H1 (cell line): Measurements from ENCODE around the gene STK39. TPM values are rescaled to one million over a fixed set of nuclear protein-coding genes. Genes with fewer than 3 reads are reported as not detected.

Experiments
- CTCF ChIA-PET: fragments of 300-600 bp; sonication (Branson Sonifier 250); formaldehyde crosslinking; loops from one replicate; lab custom pipeline; 2021; ENCODE audit not compliant: partially characterized antibody; lab: Charles Lee
- POLR2A ChIA-PET: fragments of 300-600 bp; sonication (Branson Sonifier 250); formaldehyde crosslinking; loops from one replicate; lab custom pipeline; 2021; ENCODE audit warnings: inconsistent platforms; ENCODE audit not compliant: partially characterized antibody; lab: Charles Lee
- DNase-seq, 2 experiments: peaks; one replicate each; pipeline versions ENCODE4 v3.0.0 to v3.0.0-alpha.2; 2010 to 2022; ENCODE audit warnings: low spot score in 2 of 2, low read depth in 1 of 2, mixed read lengths in 1 of 2
- FAIRE-seq: peaks from 2 replicates; lab custom pipeline; 2011; peaks lifted over from hg19 to GRCh38; lab: Jason Lieb, UNC
- H2AFZ ChIP-seq: 2 replicates; pipeline ENCODE4 v1.8.1; 2012; ENCODE audit warnings: low read length, inconsistent platforms
- H2AK5ac ChIP-seq: 2 replicates; pipeline ENCODE4 v1.6.1; 2013; ENCODE audit warnings: low read depth, low read length
- H2BK120ac ChIP-seq: replicated peaks from 2 replicates; pipeline ENCODE3; 2013; ENCODE audit warnings: low read depth, low read length, inconsistent platforms
- H2BK12ac ChIP-seq: 2 replicates; pipeline ENCODE4 v1.6.1; 2013; ENCODE audit warnings: low read depth, low read length
- H2BK15ac ChIP-seq: 2 replicates; pipeline ENCODE4 v1.6.1; 2013; ENCODE audit warnings: low read length
- H2BK20ac ChIP-seq: 2 replicates; pipeline ENCODE4 v1.6.1; 2013; ENCODE audit warnings: low read length
- H2BK5ac ChIP-seq: 2 replicates; pipeline ENCODE4 v1.6.1; 2013; ENCODE audit warnings: low read depth, low read length
- H3K14ac ChIP-seq: 2 replicates; pipeline ENCODE4 v1.6.1; 2013; ENCODE audit warnings: inconsistent platforms; ENCODE audit not compliant: insufficient read length
- H3K18ac ChIP-seq: 2 replicates; pipeline ENCODE4 v1.6.1; 2013; ENCODE audit warnings: low read length; ENCODE audit errors: extremely low read depth
- H3K23ac ChIP-seq: 2 replicates; pipeline ENCODE4 v1.6.1; 2013; ENCODE audit warnings: inconsistent platforms; ENCODE audit not compliant: insufficient read length
- H3K23me2 ChIP-seq: 2 replicates; pipeline ENCODE4 v1.6.1; 2013; ENCODE audit warnings: low read depth, low read length
- H3K27ac ChIP-seq: 2 replicates; pipeline ENCODE4 v1.6.1; 2011; ENCODE audit warnings: low read depth, low read length, inconsistent platforms
- H3K27me3 ChIP-seq, 4 experiments: replicated peaks in 1 of 4; 1 replicate in 1 of 4; 2 replicates in 3 of 4; pipeline versions ENCODE4 v1.6.1 to v1.8.1; 2011 to 2013; ENCODE audit warnings: low read length in 3 of 4, mild to moderate bottlenecking in 3 of 4, inconsistent platforms in 2 of 4, mixed read lengths in 2 of 4, moderate library complexity in 1 of 4; ENCODE audit not compliant: control insufficient read depth in 3 of 4, insufficient read depth in 3 of 4; ENCODE audit errors: extremely low read depth in 1 of 4
- H3K36me3 ChIP-seq, 4 experiments: 2 replicates each; pipeline versions ENCODE4 v1.6.1 to v1.8.1; 2011 to 2013; ENCODE audit warnings: mild to moderate bottlenecking in 4 of 4, low read length in 3 of 4, moderate library complexity in 2 of 4, control low read depth in 1 of 4, inconsistent platforms in 1 of 4; ENCODE audit not compliant: insufficient read depth in 4 of 4, control insufficient read depth in 2 of 4
- H3K4ac ChIP-seq: replicated peaks from 2 replicates; pipeline ENCODE3; 2013; ENCODE audit warnings: low read length, low read depth, mixed read lengths, inconsistent platforms; ENCODE audit not compliant: insufficient read length
- H3K4me1 ChIP-seq, 4 experiments: replicated peaks in 1 of 4; 1 replicate in 1 of 4; 2 replicates in 3 of 4; pipeline versions ENCODE4 v1.6.1 to v1.8.1; 2011 to 2013; ENCODE audit warnings: low read length in 3 of 4, inconsistent platforms in 2 of 4, mixed read lengths in 1 of 4; ENCODE audit not compliant: insufficient read depth in 4 of 4, control insufficient read depth in 3 of 4
- H3K4me2 ChIP-seq, 2 experiments: 2 replicates each; pipeline versions ENCODE4 v1.6.1 to v1.8.1; 2011 to 2013; ENCODE audit warnings: low read depth in 2 of 2, low read length in 2 of 2, control low read depth in 1 of 2, inconsistent platforms in 1 of 2, mild to moderate bottlenecking in 1 of 2; ENCODE audit not compliant: insufficient read depth in 1 of 2
- H3K4me3 ChIP-seq, 4 experiments: fragments of 200-600, 300-600 bp in 1 of 4; sonication (generic), shearing (Covaris generic), sonication (Bioruptor Twin) in 1 of 4; 2 replicates each; pipeline versions ENCODE4 v1.5.1 to v1.8.1; 2011 to 2016; ENCODE audit warnings: low read length in 4 of 4, low read depth in 3 of 4, control low read depth in 2 of 4, inconsistent platforms in 2 of 4, mild to moderate bottlenecking in 2 of 4, mixed read lengths in 1 of 4, moderate library complexity in 1 of 4; ENCODE audit not compliant: insufficient read depth in 2 of 4; ENCODE audit errors: extremely low read depth in 1 of 4
- H3K56ac ChIP-seq: replicated peaks from 2 replicates; pipeline ENCODE3; 2013; ENCODE audit warnings: low read depth, mild to moderate bottlenecking, mixed read lengths, low read length, inconsistent platforms; ENCODE audit not compliant: insufficient read length
- H3K79me1 ChIP-seq: 2 replicates; pipeline ENCODE4 v1.6.1; 2013; ENCODE audit warnings: low read depth, low read length, control low read depth
- H3K79me2 ChIP-seq, 2 experiments: 2 replicates each; pipeline versions ENCODE4 v1.6.1 to v1.8.1; 2012 to 2013; ENCODE audit warnings: low read length in 2 of 2, mild to moderate bottlenecking in 2 of 2, inconsistent platforms in 1 of 2; ENCODE audit not compliant: insufficient read depth in 2 of 2, control insufficient read depth in 1 of 2
- H3K9ac ChIP-seq, 4 experiments: replicated peaks in 1 of 4; 1 replicate in 1 of 4; 2 replicates in 3 of 4; pipeline versions ENCODE4 v1.6.1 to v1.8.1; 2011 to 2013; ENCODE audit warnings: low read depth in 3 of 4, low read length in 3 of 4, control low read depth in 2 of 4, mild to moderate bottlenecking in 2 of 4, moderate library complexity in 2 of 4, inconsistent platforms in 1 of 4; ENCODE audit errors: extremely low read depth in 1 of 4
- H3K9me3 ChIP-seq, 2 experiments: 2 replicates each; pipeline versions ENCODE4 v1.6.1 to v1.8.1; 2012 to 2013; ENCODE audit warnings: mild to moderate bottlenecking in 2 of 2, moderate library complexity in 2 of 2, control low read depth in 1 of 2, inconsistent platforms in 1 of 2, low read depth in 1 of 2, low read length in 1 of 2, mixed read lengths in 1 of 2; ENCODE audit not compliant: insufficient read depth in 2 of 2
- H4K20me1 ChIP-seq, 2 experiments: replicated peaks in 1 of 2; 2 replicates each; pipeline versions ENCODE3 to v1.8.1; 2011 to 2013; ENCODE audit warnings: inconsistent platforms in 2 of 2, low read length in 2 of 2, mild to moderate bottlenecking in 1 of 2; ENCODE audit not compliant: insufficient read depth in 2 of 2, control insufficient read depth in 1 of 2
- H4K5ac ChIP-seq: 2 replicates; pipeline ENCODE4 v1.6.1; 2013; ENCODE audit warnings: low read length, low read depth, mixed read lengths, inconsistent platforms; ENCODE audit not compliant: insufficient read length
- H4K8ac ChIP-seq: 2 replicates; pipeline ENCODE4 v1.8.0; 2013; ENCODE audit warnings: mild to moderate bottlenecking, moderate library complexity, low read length, inconsistent platforms; ENCODE audit not compliant: insufficient read depth; ENCODE audit errors: extremely low read depth
- H4K91ac ChIP-seq: replicated peaks from 2 replicates; pipeline ENCODE3; 2013; ENCODE audit warnings: low read length, mixed read lengths, inconsistent platforms; ENCODE audit not compliant: insufficient read length
- CBX8 ChIP-seq: fragments of 300-800, 300-1000 bp; sonication (generic); IDR thresholded peaks from 2 replicates; pipeline ENCODE4 v1.7.1; 2016; ENCODE audit warnings: low read depth, low read length, borderline replicate concordance
- EP300 ChIP-seq, 2 experiments: IDR thresholded peaks; 1 replicate in 1 of 2; 2 replicates in 1 of 2; pipeline ENCODE4 v1.6.1; 2011 to 2012; ENCODE audit warnings: low read depth in 2 of 2, low read length in 2 of 2, mild to moderate bottlenecking in 2 of 2, borderline replicate concordance in 1 of 2, inconsistent platforms in 1 of 2, moderate library complexity in 1 of 2
- HDAC6 ChIP-seq: IDR thresholded peaks from one replicate; pipeline ENCODE4 v1.7.1; 2012; ENCODE audit warnings: low read depth, mild to moderate bottlenecking, inconsistent platforms, low read length, moderate library complexity
- JUN ChIP-seq: IDR thresholded peaks from 2 replicates; pipeline ENCODE4 v1.6.1; 2011; ENCODE audit warnings: low read depth, mild to moderate bottlenecking, improper control_type of control experiment, low read length
- KDM1A ChIP-seq: fragments of 200-600, 300-600 bp; sonication (generic); IDR thresholded peaks from 2 replicates; pipeline ENCODE4 v1.7.1; 2016; ENCODE audit warnings: mild to moderate bottlenecking, low read length, borderline replicate concordance
- KDM5A ChIP-seq: fragments of 200-600 bp; IDR thresholded peaks from 2 replicates; pipeline ENCODE4 v1.7.1; 2012; ENCODE audit warnings: mild to moderate bottlenecking, low read length, inconsistent platforms, mixed read lengths
- MAX ChIP-seq: IDR thresholded peaks from 2 replicates; pipeline ENCODE4 v1.6.1; 2012; ENCODE audit warnings: inconsistent platforms
- ZNF274 ChIP-seq: IDR thresholded peaks from 2 replicates; pipeline ENCODE4 v1.7.0; 2012; ENCODE audit warnings: low read length, borderline replicate concordance; ENCODE audit errors: extremely low read depth
- WGBS, 2 experiments: shearing (Covaris generic) in 1 of 2; methylation state at CpG; one replicate each; pipeline versions ENCODE4 v1.1.6 to v1.1.7; 2013 to 2015; ENCODE audit warnings: low lambda C conversion rate in 2 of 2, mixed read lengths in 2 of 2, inconsistent platforms in 1 of 2, low coverage in 1 of 2, missing lambda C conversion rate in 1 of 2; ENCODE audit not compliant: insufficient replicate concordance in 2 of 2, insufficient coverage in 1 of 2, insufficient read length in 1 of 2; ENCODE audit errors: extremely low coverage in 1 of 2, missing lambda C conversion rate in 1 of 2; 5-methylcytosine and 5-hydroxymethylcytosine counted together
- polyA plus RNA-seq, 7 experiments: library from polyadenylated mRNA; depleted of rRNA in 3 of 7; stranded (reverse) in 5 of 7; unstranded in 2 of 7; fragments of >200 nt in 5 of 7; fragments of 200-250 nt in 2 of 7; gene quantifications; 1 replicate in 5 of 7; 2 replicates in 1 of 7; 4 replicates in 1 of 7; pipeline versions ENCODE4 v1.2.1 to v1.2.3, GENCODE V29; 2011 to 2013; ENCODE audit warnings: missing spikeins in 2 of 7, mixed read lengths in 2 of 7
- total RNA-seq: library from RNA; stranded (reverse); fragmentation: NEBNext Ultra II Directional; extraction: Animal tissue kit (Norgen Biotek cat#: 25700); gene quantifications from 2 replicates; pipeline ENCODE4 v1.2.1, GENCODE V29; 2021
- TF ChIP-seq, protein P1 (sequence below): IDR thresholded peaks from 2 replicates; pipeline ENCODE4 v1.6.1; 2011; ENCODE audit warnings: low read length, improper control_type of control experiment
- TF ChIP-seq, protein P2 (sequence below), 3 experiments: IDR thresholded peaks; 1 replicate in 2 of 3; 2 replicates in 1 of 3; pipeline versions ENCODE4 v1.5.1 to v1.6.1; 2011; ENCODE audit warnings: low read length in 3 of 3, mild to moderate bottlenecking in 3 of 3, inconsistent platforms in 2 of 3, low read depth in 1 of 3, moderate library complexity in 1 of 3; ENCODE audit not compliant: insufficient read depth in 1 of 3; ENCODE audit errors: control extremely low read depth in 1 of 3

The STK39 gene
- total and polyA plus RNA-seq, 2 of the 8 experiments (the other 6 are each of a cell fraction or from before 2014, with no cell fraction given), result 13.7 to 23.8 TPM

DNA sequence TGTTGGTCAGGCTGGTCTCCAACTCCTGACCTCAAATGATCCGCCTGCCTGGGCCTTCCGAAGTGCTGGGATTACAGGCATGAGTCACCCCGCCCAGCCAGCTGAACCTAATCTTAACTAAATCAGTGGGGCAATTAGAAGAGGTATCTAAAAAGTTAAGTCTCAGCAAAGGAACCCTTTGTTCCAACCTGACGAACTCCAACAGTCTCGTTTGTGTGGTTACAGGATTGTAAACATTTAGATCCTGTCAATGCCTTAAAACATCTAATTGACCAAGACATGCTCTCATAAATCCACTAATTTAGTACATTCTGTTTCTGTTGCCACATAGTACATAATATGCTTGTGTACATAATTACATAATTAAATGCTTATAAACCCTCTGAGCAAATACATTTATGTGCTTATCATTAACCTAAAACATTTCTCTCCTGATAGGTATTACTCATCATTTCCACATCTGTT is 31.1 kb upstream of the STK39 start:
- Histone ChIP-seq H3K27me3 (no peaks in the 10 kb centered on the region), H3K4me1 (no peaks in the 10 kb centered on the region), H3K18ac (no peak overlapping the region), H3K4me3 (no peak overlapping the region), H2BK120ac (no peak overlapping the region), H3K14ac (no peak overlapping the region), H3K23ac (no peak overlapping the region), H2AK5ac (no peak overlapping the region), H2BK5ac (no peak overlapping the region), H2AFZ (no peak overlapping the region), H3K9ac (no peak overlapping the region), H4K5ac (no peak overlapping the region), H3K4me2 (no peak overlapping the region), H4K20me1 (no peaks in the 10 kb centered on the region), H3K56ac (no peak overlapping the region), H2BK15ac (no peak overlapping the region), H3K79me1 (no peaks in the 10 kb centered on the region), H3K9me3 (no peaks in the 10 kb centered on the region), H3K23me2 (no peaks in the 10 kb centered on the region), H4K8ac (no peak overlapping the region), H4K91ac (no peak overlapping the region), H3K36me3 (no peaks in the 10 kb centered on the region), H3K4ac (no peak overlapping the region), H3K27ac (no peak overlapping the region), H2BK12ac (no peak overlapping the region), H2BK20ac (no peak overlapping the region), H3K79me2 (no peaks in the 10 kb centered on the region)
- ChIA-PET POLR2A (no interaction called here), CTCF (interaction anchor here (1.0 to 1.2 kb wide), 2 partner anchors 11 to 122 kb away, joined by 3 to 4 read pairs; no protein-coding TSS in a partner anchor)
- FAIRE-seq (no peak), DNase-seq (no peak)
- whole genome bisulfite sequencing, 2 experiments, result 89% methylated on average over 5 of the region's 5 CpGs; no CpG with 5 or more reads in 1 of the 2 experiments
- TF ChIP-seq KDM1A, result no peak
- TF ChIP-seq, protein P1, sequence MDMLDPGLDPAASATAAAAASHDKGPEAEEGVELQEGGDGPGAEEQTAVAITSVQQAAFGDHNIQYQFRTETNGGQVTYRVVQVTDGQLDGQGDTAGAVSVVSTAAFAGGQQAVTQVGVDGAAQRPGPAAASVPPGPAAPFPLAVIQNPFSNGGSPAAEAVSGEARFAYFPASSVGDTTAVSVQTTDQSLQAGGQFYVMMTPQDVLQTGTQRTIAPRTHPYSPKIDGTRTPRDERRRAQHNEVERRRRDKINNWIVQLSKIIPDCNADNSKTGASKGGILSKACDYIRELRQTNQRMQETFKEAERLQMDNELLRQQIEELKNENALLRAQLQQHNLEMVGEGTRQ, result no peak
- no peak for TF ChIP-seq CBX8
- TF ChIP-seq MAX, result no peak
- TF ChIP-seq HDAC6, result no peak
- TF ChIP-seq EP300 (IDR thresholded peaks at IDR 0.05; ENCODE audit: borderline replicate concordance in 1 of 2, low read depth in 2 of 2, low read length in 2 of 2), result no peak
- TF ChIP-seq, protein P2, sequence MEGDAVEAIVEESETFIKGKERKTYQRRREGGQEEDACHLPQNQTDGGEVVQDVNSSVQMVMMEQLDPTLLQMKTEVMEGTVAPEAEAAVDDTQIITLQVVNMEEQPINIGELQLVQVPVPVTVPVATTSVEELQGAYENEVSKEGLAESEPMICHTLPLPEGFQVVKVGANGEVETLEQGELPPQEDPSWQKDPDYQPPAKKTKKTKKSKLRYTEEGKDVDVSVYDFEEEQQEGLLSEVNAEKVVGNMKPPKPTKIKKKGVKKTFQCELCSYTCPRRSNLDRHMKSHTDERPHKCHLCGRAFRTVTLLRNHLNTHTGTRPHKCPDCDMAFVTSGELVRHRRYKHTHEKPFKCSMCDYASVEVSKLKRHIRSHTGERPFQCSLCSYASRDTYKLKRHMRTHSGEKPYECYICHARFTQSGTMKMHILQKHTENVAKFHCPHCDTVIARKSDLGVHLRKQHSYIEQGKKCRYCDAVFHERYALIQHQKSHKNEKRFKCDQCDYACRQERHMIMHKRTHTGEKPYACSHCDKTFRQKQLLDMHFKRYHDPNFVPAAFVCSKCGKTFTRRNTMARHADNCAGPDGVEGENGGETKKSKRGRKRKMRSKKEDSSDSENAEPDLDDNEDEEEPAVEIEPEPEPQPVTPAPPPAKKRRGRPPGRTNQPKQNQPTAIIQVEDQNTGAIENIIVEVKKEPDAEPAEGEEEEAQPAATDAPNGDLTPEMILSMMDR (IDR thresholded peaks at IDR 0.05; ENCODE audit: control extremely low read depth in 1 of 3, insufficient read depth in 1 of 3, low read depth in 1 of 3, low read length in 3 of 3), result no peak
- no peak for TF ChIP-seq ZNF274
- no peak for TF ChIP-seq KDM5A
- TF ChIP-seq JUN, result no peak
